ENCODE measurements around the gene ARF1. TPM values are rescaled to one million over a fixed set of nuclear protein-coding genes. Genes with fewer than 3 reads are reported as not detected.
A peak's percentile ranks its signal among the peaks of the same experiment; 100 is the strongest.
"Not testable (repeated sequence)": the region's sequence is repeated elsewhere in the genome, so short reads cannot be mapped to it uniquely, and the experiment has no call there.

ARF1 gene
- total RNA-seq, 2 donors from 2014 or later: 366 to 375 TPM

GRCh38 chr1:228108055-228108690 is 25.7 kb downstream of the ARF1 start:
- Histone ChIP-seq H3K27me3 (replicated peaks; ENCODE audit: insufficient read depth) (no peaks in the 10 kb centered on the region), H3K9me3 (no peaks in the 10 kb centered on the region), H3K27ac (peak overlapping the region; percentile 76 to 90), H3K4me1 (ENCODE audit: control insufficient read depth in 1 of 2, low read depth in 2 of 2) (peaks cover 14 to 35% of the 10 kb centered on the region in 2 donors), H3K36me3 (peaks cover 10% of the 10 kb centered on the region), H3K4me3 (peak overlapping the region; percentile 93)
- TF ChIP-seq, protein P1, sequence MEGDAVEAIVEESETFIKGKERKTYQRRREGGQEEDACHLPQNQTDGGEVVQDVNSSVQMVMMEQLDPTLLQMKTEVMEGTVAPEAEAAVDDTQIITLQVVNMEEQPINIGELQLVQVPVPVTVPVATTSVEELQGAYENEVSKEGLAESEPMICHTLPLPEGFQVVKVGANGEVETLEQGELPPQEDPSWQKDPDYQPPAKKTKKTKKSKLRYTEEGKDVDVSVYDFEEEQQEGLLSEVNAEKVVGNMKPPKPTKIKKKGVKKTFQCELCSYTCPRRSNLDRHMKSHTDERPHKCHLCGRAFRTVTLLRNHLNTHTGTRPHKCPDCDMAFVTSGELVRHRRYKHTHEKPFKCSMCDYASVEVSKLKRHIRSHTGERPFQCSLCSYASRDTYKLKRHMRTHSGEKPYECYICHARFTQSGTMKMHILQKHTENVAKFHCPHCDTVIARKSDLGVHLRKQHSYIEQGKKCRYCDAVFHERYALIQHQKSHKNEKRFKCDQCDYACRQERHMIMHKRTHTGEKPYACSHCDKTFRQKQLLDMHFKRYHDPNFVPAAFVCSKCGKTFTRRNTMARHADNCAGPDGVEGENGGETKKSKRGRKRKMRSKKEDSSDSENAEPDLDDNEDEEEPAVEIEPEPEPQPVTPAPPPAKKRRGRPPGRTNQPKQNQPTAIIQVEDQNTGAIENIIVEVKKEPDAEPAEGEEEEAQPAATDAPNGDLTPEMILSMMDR (IDR thresholded peaks at IDR 0.05): no peak
- DNase-seq (ENCODE audit: low spot score) (no peak), ATAC-seq (ENCODE audit: insufficient number of reproducible peaks, low FRiP score, low read depth) (no peak)

DNA sequence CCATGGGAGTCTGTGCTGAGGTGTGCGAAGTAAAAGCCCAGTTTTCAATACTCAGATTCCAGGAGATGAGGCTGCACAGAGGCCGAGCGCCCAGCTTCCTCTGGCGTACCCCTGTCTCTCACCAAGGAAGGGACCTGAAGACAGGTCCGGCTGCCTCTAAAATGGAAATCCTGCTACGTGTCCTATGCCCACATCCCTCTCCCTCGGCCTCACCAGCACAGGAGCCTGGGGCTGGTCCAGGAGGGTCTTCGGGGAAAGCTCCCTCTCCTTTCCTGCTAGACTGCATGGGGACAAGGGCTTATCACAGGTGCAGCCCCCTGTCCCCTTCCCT is 26.2 kb downstream of the ARF1 start:
- Histone ChIP-seq H3K9me3 (no peaks in the 10 kb centered on the region), H3K4me3 (peak overlapping the region; percentile 93), H3K27me3 (replicated peaks; ENCODE audit: insufficient read depth) (no peaks in the 10 kb centered on the region), H3K36me3 (peaks cover 10% of the 10 kb centered on the region), H3K27ac (peak overlapping the region; percentile 76 to 90), H3K4me1 (ENCODE audit: control insufficient read depth in 1 of 2, low read depth in 2 of 2) (peaks cover 12 to 32% of the 10 kb centered on the region in 2 donors)
- ATAC-seq (ENCODE audit: insufficient number of reproducible peaks, low FRiP score, low read depth) (no peak), DNase-seq (ENCODE audit: low spot score) (no peak)
- TF ChIP-seq, protein P1 (IDR thresholded peaks at IDR 0.05): no peak

- TF ChIP-seq, protein P1 (IDR thresholded peaks at IDR 0.05): no peak
- DNase-seq (ENCODE audit: low spot score) (peak; percentile 92), ATAC-seq (ENCODE audit: insufficient number of reproducible peaks, low FRiP score, low read depth) (peak; percentile 98)
- peaks cover 10% of the 10 kb centered on the region for H3K36me3 ChIP-seq
- H3K4me1 ChIP-seq (ENCODE audit: control insufficient read depth in 1 of 2, low read depth in 2 of 2): peaks cover 10 to 26% of the 10 kb centered on the region in 2 donors
- peak within 1 kb of the TSS; percentile 93 for H3K4me3 ChIP-seq
- no peaks in the 10 kb centered on the region for H3K9me3 ChIP-seq
- H3K27me3 ChIP-seq (replicated peaks; ENCODE audit: insufficient read depth): no peaks in the 10 kb centered on the region
- H3K27ac ChIP-seq: peak within 1 kb of the TSS; percentile 76 to 90
These were observed 26.8 kb downstream of the ARF1 start, which contains the start of gene MRPL55 for GRCh38 chr1:228109073-228109961. TSS of gene MRPL55 (minus strand) at chr1:228109299. CDS start at chr1:228108260, 1,039 bp downstream.

DNA sequence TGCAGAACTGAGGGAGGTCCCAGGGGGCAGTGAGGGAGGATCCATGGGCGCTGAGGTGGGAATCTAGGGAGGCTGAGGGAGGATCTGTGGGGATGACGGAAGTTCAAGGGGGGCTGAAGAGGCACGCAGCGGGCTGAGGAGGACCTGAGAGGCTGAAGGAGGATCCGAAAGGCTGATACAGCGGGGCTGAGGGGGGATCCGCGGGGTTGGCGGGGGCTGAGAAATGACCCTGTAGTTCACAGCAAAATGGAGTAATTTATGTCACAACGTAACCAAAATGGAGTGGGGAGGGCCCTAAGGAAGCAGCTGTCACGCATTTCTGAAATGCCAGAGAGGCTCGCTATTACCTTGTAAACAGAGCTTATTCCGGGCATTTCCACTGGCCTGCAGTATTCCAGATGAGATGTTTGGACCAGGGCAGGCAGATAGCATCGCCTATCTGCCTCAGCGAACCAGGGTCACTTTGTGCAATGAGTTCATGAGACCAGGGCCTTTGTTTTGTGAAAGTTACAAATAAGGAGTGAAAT is 27.5 kb downstream of the ARF1 start:
- TF ChIP-seq, protein P1 (IDR thresholded peaks at IDR 0.05): no peak
- H3K36me3 ChIP-seq: peaks cover 10% of the 10 kb centered on the region
- ATAC-seq (ENCODE audit: insufficient number of reproducible peaks, low FRiP score, low read depth) (peak; percentile 15), DNase-seq (ENCODE audit: low spot score) (no peak)
- no peaks in the 10 kb centered on the region for H3K9me3 ChIP-seq
- peak overlapping the region; percentile 93 for H3K4me3 ChIP-seq
- peak overlapping the region; percentile 76 to 90 for H3K27ac ChIP-seq
- H3K27me3 ChIP-seq (replicated peaks; ENCODE audit: insufficient read depth): no peaks in the 10 kb centered on the region
- peaks cover 10 to 25% of the 10 kb centered on the region in 2 donors for H3K4me1 ChIP-seq (ENCODE audit: control insufficient read depth in 1 of 2, low read depth in 2 of 2)

DNA sequence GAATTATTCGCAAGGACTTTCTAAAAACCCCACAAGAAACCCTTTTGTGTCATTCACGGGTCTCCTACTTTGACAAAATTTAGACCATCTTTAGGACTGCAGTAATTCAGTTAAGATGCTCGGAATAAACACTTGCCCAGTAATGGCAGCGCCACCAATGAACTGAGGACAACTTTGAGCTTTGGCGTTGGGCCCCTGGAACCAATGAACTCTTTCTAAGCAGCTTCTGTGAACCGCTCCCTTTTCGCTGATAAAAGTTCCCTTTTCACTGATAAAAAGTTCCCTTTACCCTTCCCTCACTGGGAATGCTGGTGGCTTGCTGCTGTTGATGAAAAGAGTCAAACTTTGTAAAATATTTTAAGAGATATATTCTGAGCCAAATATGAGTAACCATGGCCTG is 28.0 kb downstream of the ARF1 start:
- Histone ChIP-seq H3K4me1 (ENCODE audit: control insufficient read depth in 1 of 2, low read depth in 2 of 2) (peaks cover 10 to 25% of the 10 kb centered on the region in 2 donors), H3K36me3 (peaks cover 10% of the 10 kb centered on the region), H3K4me3 (peak overlapping the region; percentile 93), H3K9me3 (no peaks in the 10 kb centered on the region), H3K27ac (peak overlapping the region in 1 of 2 donors; percentile 76), H3K27me3 (replicated peaks; ENCODE audit: insufficient read depth) (no peaks in the 10 kb centered on the region)
- no peak for ATAC-seq (ENCODE audit: insufficient number of reproducible peaks, low FRiP score, low read depth)
- TF ChIP-seq, protein P1 (IDR thresholded peaks at IDR 0.05): no peak
- no peak for DNase-seq (ENCODE audit: low spot score)

GRCh38 chr1:228111315-228111714 is 28.8 kb downstream of the ARF1 start:
- not testable (repeated sequence) for H3K4me3 ChIP-seq; H3K27me3 ChIP-seq (replicated peaks; ENCODE audit: insufficient read depth); H3K27ac ChIP-seq; H3K36me3 ChIP-seq; ATAC-seq (ENCODE audit: insufficient number of reproducible peaks, low FRiP score, low read depth); H3K9me3 ChIP-seq; DNase-seq (ENCODE audit: low spot score)
- peaks cover 10 to 25% of the 10 kb centered on the region in 2 donors for H3K4me1 ChIP-seq (ENCODE audit: control insufficient read depth in 1 of 2, low read depth in 2 of 2)
